Stimulated activated effector memory CD8-positive, alpha-beta T cell treated with anti-CD3 and anti-CD28 coated beads, Interleukin-12 subunit alpha, Interleukin-12 subunit beta, amount 100 ng/mL, for 72 hours (primary cell): ENCODE data around the gene PLGRKT.
"Not testable (repeated sequence)": the region's sequence is repeated elsewhere in the genome, so short reads cannot be mapped to it uniquely, and the experiment has no call there.

Source experiments
- ATAC-seq: fragments of 150-1000 bp; cut with Tn5 transposase; 2 replicates; pipeline ENCODE4 v1.10.0; 2021
- DNase-seq, 2 donors: peaks; one replicate each; pipeline ENCODE4 v3.0.0; 2021 to 2022; ENCODE audit warnings: low spot score in 2 of 2
- H3K27ac Mint-ChIP-seq: one replicate; pipeline ENCODE4 v1.8.0; 2022; ENCODE audit warnings: mild to moderate bottlenecking, mixed read lengths
- H3K36me3 Mint-ChIP-seq: one replicate; pipeline ENCODE4 v1.8.0; 2022; ENCODE audit warnings: mild to moderate bottlenecking, mixed read lengths
- H3K4me1 Mint-ChIP-seq: one replicate; pipeline ENCODE4 v1.8.0; 2022; ENCODE audit warnings: mixed read lengths
- H3K4me3 Mint-ChIP-seq: one replicate; pipeline ENCODE4 v1.8.0; 2022; ENCODE audit warnings: mild to moderate bottlenecking, mixed read lengths
- H3K9me3 Mint-ChIP-seq: one replicate; pipeline ENCODE4 v1.8.0; 2022; ENCODE audit warnings: mixed read lengths

The PLGRKT gene

GRCh38 chr9:5338992-5339981 lies 98.4 kb downstream of the PLGRKT start, which contains the start of gene RLN1:
TSS of gene RLN1 (minus strand) at chr9:5339876. CDS start at chr9:5339746, 130 bp downstream.
- H3K9me3 Mint-ChIP-seq, H3K36me3 Mint-ChIP-seq: not testable (repeated sequence)
- Mint-ChIP-seq H3K4me1 (peaks cover 16% of the 10 kb centered on the region), H3K27ac (peak within 1 kb of the TSS; percentile 72), H3K4me3 (peak within 1 kb of the TSS; percentile 61)
- DNase-seq (peak in 1 of 2 donors; percentile 70), ATAC-seq (peak; percentile 99)

GRCh38 chr9:5336688-5337087 lies 101.0 kb downstream of the PLGRKT start:
- peaks cover 30% of the 10 kb centered on the region for H3K4me1 Mint-ChIP-seq
- no peak for ATAC-seq
- DNase-seq: no peak
- H3K9me3 Mint-ChIP-seq: no peaks in the 10 kb centered on the region
- H3K36me3 Mint-ChIP-seq: no peaks in the 10 kb centered on the region
- peak overlapping the region; percentile 27 for H3K4me3 Mint-ChIP-seq
- H3K27ac Mint-ChIP-seq: peak overlapping the region; percentile 40

- not testable (repeated sequence) for H3K27ac Mint-ChIP-seq, DNase-seq, H3K4me3 Mint-ChIP-seq, H3K36me3 Mint-ChIP-seq, ATAC-seq, H3K9me3 Mint-ChIP-seq
- H3K4me1 Mint-ChIP-seq: peaks cover 43% of the 10 kb centered on the region
Observed at GRCh38 chr9:5331276-5331675, 106.4 kb downstream of the PLGRKT start.

- Mint-ChIP-seq H3K4me1 (peaks cover 25% of the 10 kb centered on the region), H3K9me3 (no peaks in the 10 kb centered on the region), H3K27ac (peak overlapping the region; percentile 90), H3K4me3 (peak overlapping the region; percentile 68), H3K36me3 (peaks cover 10% of the 10 kb centered on the region)
- ATAC-seq (peak; percentile 94), DNase-seq (peak; percentile 45 to 65)
Observed at GRCh38 chr9:5326893-5327548, 110.7 kb downstream of the PLGRKT start.

- H3K4me3 Mint-ChIP-seq: peak overlapping the region; percentile 68
- H3K36me3 Mint-ChIP-seq: peaks cover 10% of the 10 kb centered on the region
- H3K27ac Mint-ChIP-seq: peak overlapping the region; percentile 90
- no peak for ATAC-seq
- peaks cover 25% of the 10 kb centered on the region for H3K4me1 Mint-ChIP-seq
- no peak for DNase-seq
- H3K9me3 Mint-ChIP-seq: no peaks in the 10 kb centered on the region
Observed at GRCh38 chr9:5326187-5326586, 111.5 kb downstream of the PLGRKT start.

- H3K9me3 Mint-ChIP-seq, H3K36me3 Mint-ChIP-seq, ATAC-seq, H3K27ac Mint-ChIP-seq, H3K4me1 Mint-ChIP-seq, DNase-seq, H3K4me3 Mint-ChIP-seq: not testable (repeated sequence)
Observed at GRCh38 chr9:5321601-5322000, 116.1 kb downstream of the PLGRKT start.

GRCh38 chr9:5321058-5321457 lies 116.7 kb downstream of the PLGRKT start:
- peaks cover under 1% of the 10 kb centered on the region for H3K4me1 Mint-ChIP-seq
- H3K9me3 Mint-ChIP-seq: peaks cover 4% of the 10 kb centered on the region
- H3K4me3 Mint-ChIP-seq: no peak overlapping the region

GRCh38 chr9:5316406-5316805 lies 121.3 kb downstream of the PLGRKT start:
- not testable (repeated sequence) for H3K36me3 Mint-ChIP-seq, ATAC-seq, DNase-seq, H3K4me1 Mint-ChIP-seq, H3K4me3 Mint-ChIP-seq
- Mint-ChIP-seq H3K27ac (peak overlapping the region; percentile 35), H3K9me3 (peaks cover 11% of the 10 kb centered on the region)

More at GRCh38 chr9:5321058-5321457, 116.7 kb downstream of the PLGRKT start:
- no peak for DNase-seq
- Mint-ChIP-seq H3K27ac (no peak overlapping the region), H3K36me3 (peaks cover 5% of the 10 kb centered on the region)
- ATAC-seq: no peak

GRCh38 chr9:5315187-5315923 lies 122.4 kb downstream of the PLGRKT start:
- Mint-ChIP-seq H3K27ac (no peak overlapping the region), H3K4me1 (no peaks in the 10 kb centered on the region), H3K36me3 (no peaks in the 10 kb centered on the region), H3K9me3 (peaks cover 11% of the 10 kb centered on the region), H3K4me3 (no peak overlapping the region)
- ATAC-seq (no peak), DNase-seq (no peak)

GRCh38 chr9:5310851-5311250 lies 126.9 kb downstream of the PLGRKT start:
- Mint-ChIP-seq H3K36me3 (no peaks in the 10 kb centered on the region), H3K9me3 (peaks cover 7% of the 10 kb centered on the region), H3K4me3 (no peak overlapping the region), H3K27ac (no peak overlapping the region), H3K4me1 (peaks cover 9% of the 10 kb centered on the region)
- ATAC-seq: no peak
- DNase-seq: no peak
